Measurements from ENCODE around the gene BMAL2. TPM values are rescaled to one million over a fixed set of nuclear protein-coding genes. Genes with fewer than 3 reads are reported as not detected.

BMAL2 gene
- total RNA-seq, 1 donor from 2014 or later = 9.0 TPM

GRCh38 chr12:27305673-27306456, 26.8 kb upstream of the BMAL2 start:
- H3K4me3 Mint-ChIP-seq (ENCODE audit: unreplicated experiment) = no peak overlapping the region
- H3K27ac Mint-ChIP-seq (ENCODE audit: unreplicated experiment) = peak overlapping the region; percentile 67
- TF ChIP-seq CTCF (IDR thresholded peaks at IDR 0.05) = peak; percentile 92

GRCh38 chr12:27309293-27309994, 23.2 kb upstream of the BMAL2 start:
- Mint-ChIP-seq H3K27ac (ENCODE audit: unreplicated experiment) (peak overlapping the region; percentile 55), H3K4me1 (ENCODE audit: low read depth) (peaks cover 24% of the 10 kb centered on the region), H3K4me3 (ENCODE audit: unreplicated experiment) (no peak overlapping the region), H3K27me3 (ENCODE audit: low read depth) (no peaks in the 10 kb centered on the region), H3K9me3 (ENCODE audit: low read depth) (no peaks in the 10 kb centered on the region), H3K36me3 (ENCODE audit: low read depth) (peaks cover 36% of the 10 kb centered on the region)
- TF ChIP-seq CTCF (IDR thresholded peaks at IDR 0.05) = no peak
- no peak for DNase-seq (ENCODE audit: low spot score)

More at GRCh38 chr12:27305673-27306456, 26.8 kb upstream of the BMAL2 start:
- no peak for DNase-seq (ENCODE audit: low spot score)
- Mint-ChIP-seq H3K27me3 (ENCODE audit: low read depth) (no peaks in the 10 kb centered on the region), H3K36me3 (ENCODE audit: low read depth) (peaks cover 27% of the 10 kb centered on the region), H3K4me1 (ENCODE audit: low read depth) (peaks cover 40% of the 10 kb centered on the region), H3K9me3 (ENCODE audit: low read depth) (no peaks in the 10 kb centered on the region)

- Mint-ChIP-seq H3K27me3 (ENCODE audit: low read depth) (no peaks in the 10 kb centered on the region), H3K9me3 (ENCODE audit: low read depth) (no peaks in the 10 kb centered on the region), H3K36me3 (ENCODE audit: low read depth) (peaks cover 41% of the 10 kb centered on the region), H3K4me3 (ENCODE audit: unreplicated experiment) (no peak overlapping the region), H3K4me1 (ENCODE audit: low read depth) (peaks cover 24% of the 10 kb centered on the region), H3K27ac (ENCODE audit: unreplicated experiment) (peak overlapping the region; percentile 55)
- TF ChIP-seq CTCF (IDR thresholded peaks at IDR 0.05) = no peak
- no peak for DNase-seq (ENCODE audit: low spot score)
These were observed 22.7 kb upstream of the BMAL2 start for GRCh38 chr12:27309995-27310315.

- Mint-ChIP-seq H3K4me3 (ENCODE audit: unreplicated experiment) (no peak overlapping the region), H3K9me3 (ENCODE audit: low read depth) (no peaks in the 10 kb centered on the region)
- no peak for DNase-seq (ENCODE audit: low spot score)
These were observed 15.7 kb upstream of the BMAL2 start for GRCh38 chr12:27316947-27317346.

More at GRCh38 chr12:27316947-27317346, 15.7 kb upstream of the BMAL2 start:
- peaks cover 41% of the 10 kb centered on the region for H3K36me3 Mint-ChIP-seq (ENCODE audit: low read depth)
- H3K27ac Mint-ChIP-seq (ENCODE audit: unreplicated experiment) = no peak overlapping the region
- H3K4me1 Mint-ChIP-seq (ENCODE audit: low read depth) = peaks cover 29% of the 10 kb centered on the region
- no peak for TF ChIP-seq CTCF (IDR thresholded peaks at IDR 0.05)
- no peaks in the 10 kb centered on the region for H3K27me3 Mint-ChIP-seq (ENCODE audit: low read depth)
